GM18526 (cell line): Measurements from ENCODE around the gene SIGLEC1.

ENCODE experiments used
- POLR2A ChIP-seq: IDR thresholded peaks from 3 replicates; pipeline ENCODE4 v1.6.1; 2011; ENCODE audit not compliant: insufficient read length; ENCODE audit errors: extremely low read depth

Gene SIGLEC1

DNA sequence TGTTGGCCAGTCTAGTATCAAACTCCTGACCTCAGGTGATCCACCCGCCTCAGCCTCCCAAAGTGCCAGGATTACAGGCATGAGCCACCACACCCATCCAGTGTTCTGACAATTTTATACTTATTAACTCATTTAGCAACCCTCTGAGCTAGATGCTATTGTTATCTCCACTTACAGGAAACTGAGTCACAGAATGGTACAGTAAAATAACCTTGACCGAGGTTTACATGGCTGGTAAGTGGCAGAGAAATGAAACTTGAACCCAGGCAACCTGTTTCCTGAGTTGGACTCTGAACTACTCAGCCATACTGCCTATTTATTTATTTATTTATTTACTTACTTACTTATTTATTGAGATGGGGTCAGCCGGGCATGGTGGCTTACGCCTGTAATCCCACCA lies 6.6 kb upstream of the SIGLEC1 start:
- no peak for TF ChIP-seq POLR2A

DNA sequence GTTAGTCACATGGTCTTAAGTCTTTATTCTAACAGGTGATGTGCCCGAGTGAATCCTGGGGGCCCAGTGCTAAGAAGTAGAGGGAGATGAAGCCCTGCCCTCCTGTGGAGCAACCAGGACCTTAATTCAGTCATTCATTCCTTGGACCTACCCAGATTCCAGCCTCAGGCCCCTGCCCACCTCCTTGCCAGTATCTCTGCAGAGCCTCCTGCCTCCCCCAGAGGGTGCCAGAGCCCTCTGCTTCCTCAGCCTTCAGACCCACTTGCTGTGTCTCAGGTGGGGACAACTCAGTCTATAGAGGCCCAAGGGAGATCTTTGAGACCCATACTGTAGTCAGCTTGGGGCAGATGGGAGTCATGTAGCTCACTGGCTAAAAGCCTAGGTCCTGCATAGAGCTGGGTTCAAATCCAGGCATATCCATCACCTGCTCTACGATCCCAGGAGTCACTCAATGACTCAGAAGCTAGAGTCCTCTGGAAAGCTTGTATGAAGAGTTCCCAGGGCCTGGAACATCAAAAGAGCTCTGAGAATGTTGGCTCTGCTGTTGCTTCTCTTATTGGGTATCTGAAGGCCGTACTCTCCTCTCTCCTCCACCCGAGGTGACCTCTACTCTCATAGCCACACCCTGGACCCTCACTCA lies 3.9 kb upstream of the SIGLEC1 start:
- TF ChIP-seq POLR2A = no peak

- no peak for TF ChIP-seq POLR2A
Measured at GRCh38 chr20:3714092-3714491, 1.7 kb upstream of the SIGLEC1 start.

DNA sequence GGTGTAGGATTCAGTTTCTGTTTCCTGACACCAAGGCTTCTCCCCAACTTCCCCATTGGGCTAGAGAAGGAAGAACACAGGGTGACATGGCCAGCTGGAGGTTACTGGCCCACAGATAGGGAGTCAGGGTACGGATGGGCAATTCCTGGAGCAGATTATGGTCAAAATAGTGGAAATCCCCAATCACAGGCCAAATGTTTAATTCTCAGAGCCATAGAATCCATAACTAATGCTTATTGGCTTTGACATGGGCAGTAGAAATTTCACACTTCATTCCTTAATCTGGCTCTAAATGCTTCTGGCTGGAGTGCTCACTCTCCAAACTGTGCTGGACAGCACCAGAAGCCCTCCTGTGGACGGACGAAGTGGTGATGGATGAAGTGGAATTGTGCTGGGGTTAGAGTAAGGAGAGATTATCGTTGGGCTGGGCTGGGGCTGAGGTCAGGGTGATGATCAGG lies 887 bp downstream of the SIGLEC1 start:
- no peak for TF ChIP-seq POLR2A

DNA sequence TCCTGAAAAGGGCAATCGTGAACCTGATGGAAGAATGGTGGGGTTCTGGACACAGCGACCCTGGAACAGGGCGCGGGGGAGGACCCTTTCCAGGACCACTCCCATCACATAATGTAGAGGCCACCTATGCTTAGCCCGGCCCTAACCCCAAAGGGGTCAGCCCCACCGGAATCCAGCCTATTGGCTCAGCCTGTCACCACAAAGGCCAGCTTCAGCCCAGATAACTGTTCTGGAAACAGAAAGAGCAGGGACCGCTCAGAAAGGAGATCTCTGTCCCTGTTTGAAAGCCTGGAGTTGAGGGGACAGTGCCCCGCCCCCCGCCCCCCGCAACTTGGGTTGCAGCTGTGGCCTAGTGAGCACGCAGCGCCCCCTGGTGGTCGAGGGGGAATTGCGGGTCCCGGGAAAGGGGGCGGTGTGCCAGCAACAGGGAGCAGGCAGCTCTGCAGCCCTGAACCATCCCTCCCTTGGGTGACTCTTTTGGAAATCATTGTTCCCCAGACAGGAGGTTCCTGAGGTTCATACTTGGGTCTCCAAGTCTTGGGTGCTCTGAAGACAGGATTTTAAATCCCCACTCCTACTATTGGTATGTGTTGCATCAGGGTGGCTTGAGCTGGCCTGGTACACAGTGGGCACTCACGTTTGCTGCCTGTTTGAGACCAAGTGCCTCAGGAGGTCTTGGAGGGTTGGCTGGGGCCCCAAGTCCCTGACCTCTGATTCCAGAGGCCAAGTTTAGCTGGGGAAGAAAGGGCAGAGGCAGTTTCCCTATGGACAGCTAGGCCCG lies 1.5 kb downstream of the SIGLEC1 start:
- no peak for TF ChIP-seq POLR2A

GRCh38 chr20:3710011-3710466 lies 2.4 kb downstream of the SIGLEC1 start:
- no peak for TF ChIP-seq POLR2A

DNA sequence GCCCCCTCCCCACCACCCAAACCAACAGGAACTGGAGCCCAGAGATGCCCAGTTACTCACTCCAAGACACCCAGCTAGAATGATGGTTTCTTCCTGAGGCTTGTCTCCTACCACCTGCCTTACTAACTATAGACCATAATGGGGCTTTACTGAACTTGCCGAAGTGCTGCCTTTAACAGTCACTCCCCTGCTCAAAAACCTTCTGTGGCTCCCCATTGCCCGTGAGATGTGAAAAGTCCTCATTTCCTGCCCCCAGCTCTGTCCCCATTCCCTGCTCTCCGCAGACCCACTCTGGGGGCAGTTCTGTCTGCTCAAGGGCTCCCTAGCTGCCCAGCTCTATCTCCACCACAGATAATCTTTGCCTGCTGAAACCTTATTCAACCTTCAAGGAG lies 4.9 kb downstream of the SIGLEC1 start:
- TF ChIP-seq POLR2A = no peak

DNA sequence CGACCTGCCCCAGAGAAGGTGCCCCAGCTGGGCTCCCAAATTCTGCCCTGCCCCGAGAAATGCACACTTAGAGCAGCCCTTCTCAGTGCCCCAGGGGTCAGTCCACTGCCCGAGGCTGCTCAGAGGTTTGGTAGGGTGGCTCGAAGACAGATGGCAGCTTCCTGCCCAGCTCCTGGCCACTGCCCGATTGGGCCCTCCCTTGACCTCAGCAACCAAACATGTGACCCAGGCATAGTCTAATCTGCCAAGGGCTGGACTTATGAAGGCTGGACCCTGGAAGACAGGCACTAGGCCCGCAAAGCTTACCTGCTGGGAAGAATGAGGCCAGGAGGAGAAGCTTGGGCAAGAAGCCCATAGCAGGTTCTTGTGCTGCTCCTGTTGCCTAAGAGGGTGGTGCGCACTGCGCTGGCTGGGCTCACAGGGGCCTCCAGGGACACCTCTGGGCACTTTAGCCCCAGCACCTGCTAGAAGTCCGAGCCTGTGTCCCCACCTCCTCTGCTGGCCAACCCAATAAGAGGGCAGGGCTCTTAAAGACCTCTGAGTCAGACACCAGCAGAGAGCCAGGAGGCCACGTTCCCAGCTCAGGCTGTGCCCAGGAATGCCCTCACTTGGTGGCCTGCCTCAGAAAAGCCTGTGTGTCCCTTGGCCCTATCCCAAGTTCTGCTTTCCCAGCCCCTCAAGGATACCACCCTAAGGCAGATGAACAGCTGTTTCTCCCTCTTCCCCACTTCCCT lies 5.5 kb downstream of the SIGLEC1 start:
- no peak for TF ChIP-seq POLR2A

DNA sequence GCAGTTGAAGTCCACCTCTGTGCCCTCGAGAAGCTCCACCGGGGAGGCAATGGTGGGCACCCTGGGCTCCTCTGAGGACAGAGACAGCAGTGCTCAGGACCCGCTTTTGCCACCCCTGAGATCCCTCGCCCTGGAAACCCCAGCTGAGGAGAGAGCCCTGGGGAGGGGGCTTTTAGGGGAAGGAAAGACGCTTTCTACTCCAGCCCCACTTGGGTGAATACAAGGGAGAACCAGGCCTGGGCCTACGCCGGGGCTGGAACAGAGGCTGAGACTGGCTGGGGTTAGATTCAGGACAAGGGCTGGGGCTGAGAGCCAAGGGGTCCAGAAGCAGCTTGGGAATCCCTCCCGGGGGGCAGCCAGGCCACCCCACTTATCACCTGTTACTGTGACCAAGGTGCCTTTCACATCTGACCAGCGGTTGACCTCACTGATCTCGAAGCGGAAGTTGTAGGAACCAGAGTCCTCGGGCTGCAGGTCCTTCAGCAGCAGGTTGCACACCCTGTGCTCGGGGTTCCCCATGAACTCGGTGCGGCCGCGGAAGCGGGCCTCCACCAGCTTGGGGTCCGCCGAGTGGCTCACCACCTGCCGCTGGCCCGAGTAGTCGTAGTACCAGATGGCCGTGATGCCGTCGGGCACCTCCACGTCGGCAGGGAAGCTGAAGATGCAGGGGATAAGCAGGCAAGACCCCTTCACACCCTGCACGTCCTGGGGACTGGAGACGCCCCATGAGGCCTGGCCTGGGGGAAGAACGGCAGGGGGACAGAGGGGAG lies 6.2 kb downstream of the SIGLEC1 start:
- no peak for TF ChIP-seq POLR2A

- TF ChIP-seq POLR2A = no peak
Measured at GRCh38 chr20:3705491-3705969, 6.9 kb downstream of the SIGLEC1 start.

- no peak for TF ChIP-seq POLR2A
Measured at GRCh38 chr20:3704087-3704486, 8.3 kb downstream of the SIGLEC1 start.

GRCh38 chr20:3702611-3703391 lies 9.6 kb downstream of the SIGLEC1 start:
- TF ChIP-seq POLR2A = no peak

DNA sequence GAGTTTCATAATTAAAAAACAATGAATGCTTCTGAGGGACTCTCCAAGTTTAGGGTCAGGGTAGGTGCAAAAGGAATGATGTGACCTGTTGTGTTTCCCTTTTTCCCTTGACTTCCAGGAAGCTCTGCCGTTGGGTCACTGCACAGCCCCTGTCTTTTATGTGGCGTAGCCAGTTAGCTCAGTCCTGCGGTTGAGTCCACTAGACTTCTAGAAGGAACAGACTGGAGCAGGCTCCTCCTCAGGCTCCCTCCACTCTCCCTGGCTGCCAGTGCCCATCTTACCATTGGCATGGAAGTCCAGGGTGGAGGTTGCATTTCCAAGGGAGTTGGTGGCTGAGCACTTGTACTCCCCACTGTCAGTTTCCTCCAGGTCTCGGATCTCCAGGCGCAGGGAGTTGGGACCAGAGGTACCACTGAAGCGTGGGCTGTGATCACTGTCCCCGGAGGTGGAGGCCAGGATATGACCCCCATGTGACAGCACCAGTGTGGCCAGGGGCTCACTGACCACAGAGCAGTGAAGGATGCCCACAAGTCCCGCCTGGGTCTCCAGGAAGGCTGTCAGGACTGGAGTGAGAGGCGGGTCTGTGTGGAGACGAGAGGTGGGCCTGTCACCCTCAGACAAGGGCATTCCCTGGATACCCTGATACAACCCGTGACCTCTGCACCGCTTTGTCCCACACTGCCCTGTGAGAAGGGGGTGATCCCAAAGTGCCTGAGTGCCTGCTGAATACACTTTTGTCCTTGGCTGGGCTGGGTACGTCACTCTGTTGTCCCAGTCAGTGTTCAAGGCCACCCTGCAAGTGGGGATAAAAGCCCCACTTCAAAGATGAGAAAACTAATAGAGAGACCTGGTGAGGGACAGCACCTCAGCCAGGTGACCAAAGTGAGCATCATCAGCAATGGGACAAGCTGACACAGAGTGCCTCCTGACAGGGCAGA lies 11.1 kb downstream of the SIGLEC1 start:
- no peak for TF ChIP-seq POLR2A
